Tibial nerve (tissue), 3 donors: ENCODE measurements around the gene ADAMTS9.

ENCODE experiments used
- CTCF ChIP-seq, 5 experiments: fragments of 200-600 bp in 3 of 5; fragments of 450-650 bp in 2 of 5; sonication (generic) in 3 of 5; IDR thresholded peaks; one replicate each; pipeline ENCODE4 v1.5.1; 2016 to 2019; ENCODE audit warnings: antibody characterized with exemption in 5 of 5, mild to moderate bottlenecking in 3 of 5, moderate library complexity in 2 of 5
- POLR2A ChIP-seq, 2 donors: fragments of 450-650 bp; IDR thresholded peaks; one replicate each; pipeline ENCODE4 v1.6.1; 2017; ENCODE audit warnings: antibody characterized with exemption in 2 of 2, mild to moderate bottlenecking in 2 of 2, moderate library complexity in 2 of 2

- TF ChIP-seq CTCF (IDR thresholded peaks at IDR 0.05) (no peak), POLR2A (IDR thresholded peaks at IDR 0.05) (no peak)
Measured at GRCh38 chr3:64495121-64495780, 192.5 kb downstream of the ADAMTS9 start.
